ENCODE data around the gene ATP5PB.

- TF ChIP-seq CTCF (conservative IDR thresholded peaks at IDR 0.05; ENCODE audit: low read length) (no peak), EZH2phosphoT487 (IDR thresholded peaks at IDR 0.05; ENCODE audit: borderline replicate concordance, low read depth, low read length) (no peak)
Observed at GRCh38 chr1:111471012-111471411, 21.7 kb downstream of the ATP5PB start.
